Smooth muscle cell (in vitro differentiated cells): ENCODE data around the gene SUN2. TPM values are rescaled to one million over a fixed set of nuclear protein-coding genes. Genes with fewer than 3 reads are reported as not detected.
"Not testable (repeated sequence)": the region's sequence is repeated elsewhere in the genome, so short reads cannot be mapped to it uniquely, and the experiment has no call there.

Experiments
- DNase-seq: peaks from one replicate; lab custom pipeline; 2025; ENCODE audit not compliant: unreplicated experiment; lab: John Stamatoyannopoulos, UW
- H2AFZ ChIP-seq: fragments of 200-600 bp; sonication (generic); 2 replicates; pipeline ENCODE4 v1.6.0; 2016; ENCODE audit warnings: antibody characterized with exemption, low read depth, mild to moderate bottlenecking
- H3F3A ChIP-seq: fragments of 200-600 bp; sonication (generic); 2 replicates; pipeline ENCODE4 v1.6.0; 2017; ENCODE audit warnings: antibody characterized with exemption, low read depth
- H3K27ac ChIP-seq: fragments of 200-600 bp; sonication (generic); 2 replicates; pipeline ENCODE4 v1.5.1; 2016; ENCODE audit warnings: low read depth, mild to moderate bottlenecking
- H3K27me3 ChIP-seq: fragments of 200-600 bp; sonication (generic); 2 replicates; pipeline ENCODE4 v1.6.1; 2016; ENCODE audit warnings: low read depth, mild to moderate bottlenecking
- H3K36me3 ChIP-seq: fragments of 200-600 bp; sonication (generic); 2 replicates; pipeline ENCODE4 v1.5.1; 2016; ENCODE audit warnings: low read depth
- H3K4me1 ChIP-seq: fragments of 200-600 bp; sonication (generic); 2 replicates; pipeline ENCODE4 v1.5.1; 2016; ENCODE audit warnings: low read depth
- H3K4me2 ChIP-seq: fragments of 200-600 bp; sonication (generic); 2 replicates; pipeline ENCODE4 v1.6.0; 2016; ENCODE audit warnings: mild to moderate bottlenecking
- H3K4me3 ChIP-seq: fragments of 200-600 bp; sonication (generic); 2 replicates; pipeline ENCODE4 v1.5.1; 2016; ENCODE audit warnings: mild to moderate bottlenecking
- H3K79me2 ChIP-seq: fragments of 200-600 bp; sonication (generic); 2 replicates; pipeline ENCODE4 v1.6.0; 2016; ENCODE audit warnings: low read depth, mild to moderate bottlenecking
- H3K9ac ChIP-seq: fragments of 200-600 bp; sonication (generic); 2 replicates; pipeline ENCODE4 v1.6.0; 2016; ENCODE audit warnings: low read depth
- H3K9me3 ChIP-seq: fragments of 200-600 bp; sonication (generic); replicated peaks from 2 replicates; pipeline ENCODE4 v1.5.1; 2016; ENCODE audit warnings: low read depth
- H4K20me1 ChIP-seq: fragments of 200-600 bp; sonication (generic); 2 replicates; pipeline ENCODE4 v1.6.0; 2016; ENCODE audit warnings: low read depth
- CTCF ChIP-seq: fragments of 200-600 bp; sonication (generic); IDR thresholded peaks from 2 replicates; pipeline ENCODE4 v1.5.1; 2017; ENCODE audit warnings: borderline replicate concordance, mild to moderate bottlenecking, antibody characterized with exemption; ENCODE audit not compliant: insufficient read depth, poor library complexity, severe bottlenecking
- WGBS: methylation state at CpG from one replicate; pipeline ENCODE4 v1.1.7; 2016; ENCODE audit warnings: low lambda C conversion rate; 5-methylcytosine and 5-hydroxymethylcytosine counted together
- polyA plus RNA-seq: library from polyadenylated mRNA; unstranded; fragments of >200 nt; fragmentation: Nextera tagmentation; extraction: Ambion mirVana; gene quantifications from 2 replicates; pipeline ENCODE4 v1.2.1, GENCODE V29; 2016
- total RNA-seq: library from RNA; depleted of rRNA; stranded (reverse); fragments of >200 nt; gene quantifications from 2 replicates; pipeline ENCODE4 v1.2.3, GENCODE V29; 2014

SUN2 gene, protein sequence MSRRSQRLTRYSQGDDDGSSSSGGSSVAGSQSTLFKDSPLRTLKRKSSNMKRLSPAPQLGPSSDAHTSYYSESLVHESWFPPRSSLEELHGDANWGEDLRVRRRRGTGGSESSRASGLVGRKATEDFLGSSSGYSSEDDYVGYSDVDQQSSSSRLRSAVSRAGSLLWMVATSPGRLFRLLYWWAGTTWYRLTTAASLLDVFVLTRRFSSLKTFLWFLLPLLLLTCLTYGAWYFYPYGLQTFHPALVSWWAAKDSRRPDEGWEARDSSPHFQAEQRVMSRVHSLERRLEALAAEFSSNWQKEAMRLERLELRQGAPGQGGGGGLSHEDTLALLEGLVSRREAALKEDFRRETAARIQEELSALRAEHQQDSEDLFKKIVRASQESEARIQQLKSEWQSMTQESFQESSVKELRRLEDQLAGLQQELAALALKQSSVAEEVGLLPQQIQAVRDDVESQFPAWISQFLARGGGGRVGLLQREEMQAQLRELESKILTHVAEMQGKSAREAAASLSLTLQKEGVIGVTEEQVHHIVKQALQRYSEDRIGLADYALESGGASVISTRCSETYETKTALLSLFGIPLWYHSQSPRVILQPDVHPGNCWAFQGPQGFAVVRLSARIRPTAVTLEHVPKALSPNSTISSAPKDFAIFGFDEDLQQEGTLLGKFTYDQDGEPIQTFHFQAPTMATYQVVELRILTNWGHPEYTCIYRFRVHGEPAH
- total RNA-seq (59.1 and 60.6 TPM in 2 replicates), polyA plus RNA-seq (71.7 and 81.9 TPM in 2 replicates)

- H3K27me3 ChIP-seq: no peaks in the 10 kb centered on the region
- peaks cover 3% of the 10 kb centered on the region for H3F3A ChIP-seq
- H3K4me1 ChIP-seq: peaks cover 3% of the 10 kb centered on the region
- H3K27ac ChIP-seq: peak within 1 kb of the TSS; percentile 87
- WGBS: 3% methylated on average over 27 of the region's 68 CpGs
- peaks cover 12% of the 10 kb centered on the region for H3K79me2 ChIP-seq
- peak within 1 kb of the TSS; percentile 94 for H3K4me2 ChIP-seq
- DNase-seq: peak; percentile 71
- peak within 1 kb of the TSS; percentile 86 for H2AFZ ChIP-seq
- H3K9me3 ChIP-seq: no peaks in the 10 kb centered on the region
- TF ChIP-seq CTCF: no peak
- peak within 1 kb of the TSS; percentile 74 for H3K4me3 ChIP-seq
- H3K36me3 ChIP-seq: no peaks in the 10 kb centered on the region
- H3K9ac ChIP-seq: peak within 1 kb of the TSS; percentile 75
- peaks cover 5% of the 10 kb centered on the region for H4K20me1 ChIP-seq
Observed at GRCh38 chr22:38755911-38756532, at the start of gene SUN2. Gene SUN2, minus strand, starts transcription at chr22:38755998. Its CDS starts 3,370 bp downstream, at chr22:38752628.

DNA sequence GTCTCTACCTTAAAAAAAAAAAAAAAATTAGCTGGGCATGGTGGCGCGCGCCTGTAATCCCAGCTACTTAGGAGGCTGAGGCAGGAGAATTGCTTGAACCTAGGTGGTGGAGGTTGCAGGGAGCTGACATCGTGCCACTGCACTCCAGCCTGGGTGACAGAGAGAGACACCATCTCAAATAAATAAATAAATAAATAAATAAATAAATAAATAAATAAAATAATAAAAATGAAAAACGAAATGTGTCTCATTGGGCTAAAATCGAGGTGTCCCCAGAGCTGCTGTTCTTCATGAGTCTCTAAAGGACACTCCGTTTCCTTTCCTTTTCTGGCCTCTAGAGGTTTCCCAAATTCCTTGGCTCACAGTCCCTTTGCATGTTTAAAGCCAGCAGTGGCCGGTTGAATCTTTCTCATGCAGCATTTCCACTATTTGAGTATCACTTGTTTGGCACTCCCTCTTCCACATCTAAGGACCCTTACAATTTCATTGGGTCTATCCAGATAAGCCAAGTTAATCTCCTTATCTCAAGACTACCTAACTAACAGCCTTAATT lies 49.3 kb upstream of the SUN2 start:
- WGBS: 82% methylated on average over 8 of the region's 8 CpGs
- not testable (repeated sequence) for H3K79me2 ChIP-seq, DNase-seq

DNA sequence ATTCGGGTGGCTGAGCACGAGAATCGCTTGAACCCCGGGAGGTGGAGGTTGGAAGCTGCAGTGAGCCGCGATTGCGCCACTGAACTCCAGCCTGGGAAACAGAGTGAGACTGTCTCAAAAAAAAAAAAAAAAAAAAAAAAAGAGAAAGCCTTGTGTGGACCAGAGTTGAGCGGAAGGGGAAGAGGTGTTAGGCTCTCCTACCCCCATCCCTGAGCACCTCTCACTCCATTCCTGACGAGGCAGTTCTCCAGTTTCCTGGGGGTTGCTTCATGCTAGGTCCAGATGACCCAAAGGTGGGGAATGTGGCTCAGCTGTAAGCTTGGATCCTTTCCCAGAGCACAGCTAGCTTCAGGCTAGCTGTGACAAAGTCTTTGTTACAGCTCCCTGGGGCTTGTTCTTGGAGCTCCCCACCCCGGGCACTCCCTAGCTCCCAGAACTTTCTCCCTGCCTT lies 46.9 kb upstream of the SUN2 start:
- Histone ChIP-seq H3F3A (no peaks in the 10 kb centered on the region), H2AFZ (no peak overlapping the region), H3K79me2 (no peaks in the 10 kb centered on the region), H3K9me3 (no peaks in the 10 kb centered on the region), H3K36me3 (no peaks in the 10 kb centered on the region), H3K27ac (no peak overlapping the region), H3K27me3 (no peaks in the 10 kb centered on the region), H3K4me2 (no peak overlapping the region), H3K9ac (no peak overlapping the region), H4K20me1 (no peaks in the 10 kb centered on the region), H3K4me1 (no peaks in the 10 kb centered on the region), H3K4me3 (no peak overlapping the region)
- no peak for DNase-seq
- TF ChIP-seq CTCF: no peak
- WGBS: 18% methylated on average over 10 of the region's 10 CpGs

More for the DNA sequence above, 49.3 kb upstream of the SUN2 start:
- H3K4me2 ChIP-seq, H3F3A ChIP-seq, H3K4me3 ChIP-seq, H3K27me3 ChIP-seq, H4K20me1 ChIP-seq, H3K27ac ChIP-seq, H3K36me3 ChIP-seq, H3K9ac ChIP-seq, H3K4me1 ChIP-seq, H3K9me3 ChIP-seq, H2AFZ ChIP-seq: not testable (repeated sequence)
